Loucy (cell line): ENCODE data around the gene NTN4.

Source experiments
- CTCF ChIP-seq: fragments of 200-600 bp; sonication (generic); conservative IDR thresholded peaks from 2 replicates; pipeline ENCODE4 v1.5.1; 2014; ENCODE audit warnings: mild to moderate bottlenecking, antibody characterized with exemption, low read length
- EZH2phosphoT487 ChIP-seq: fragments of 200-600 bp; IDR thresholded peaks from 2 replicates; pipeline ENCODE4 v1.6.1; 2018; ENCODE audit warnings: antibody characterized with exemption, mild to moderate bottlenecking, moderate library complexity, borderline replicate concordance

- TF ChIP-seq CTCF (no peak), EZH2phosphoT487 (no peak)
Observed at GRCh38 chr12:95789126-95790032, 1.2 kb downstream of the NTN4 start.
